Esophagus squamous epithelium (tissue), 5 donors: ENCODE measurements around the gene HDHD5. TPM values are rescaled to one million over a fixed set of nuclear protein-coding genes. Genes with fewer than 3 reads are reported as not detected.

Source experiments
- DNase-seq: peaks from one replicate; lab custom pipeline; 2025; lab: John Stamatoyannopoulos, UW
- H3K27ac ChIP-seq, 4 donors: fragments of 200-600 bp; sonication (generic); one replicate each; pipeline ENCODE4 v1.5.1; 2016 to 2019; ENCODE audit warnings: mild to moderate bottlenecking in 1 of 4
- H3K27me3 ChIP-seq, 4 donors: fragments of 200-600 bp; sonication (generic); 1 replicate in 3 of 4; 2 replicates in 1 of 4; pipeline versions ENCODE4 v1.5.1 to v1.6.0; 2017 to 2021; ENCODE audit warnings: antibody characterized with exemption in 1 of 4
- H3K36me3 ChIP-seq, 3 donors: fragments of 200-600 bp; sonication (generic); one replicate each; pipeline ENCODE4 v1.5.1; 2016 to 2019
- H3K4me1 ChIP-seq, 3 donors: fragments of 200-600 bp; sonication (generic); one replicate each; pipeline ENCODE4 v1.5.1; 2017 to 2019
- H3K4me3 ChIP-seq, 4 donors: fragments of 200-600 bp; sonication (generic); 1 replicate in 3 of 4; 2 replicates in 1 of 4; pipeline ENCODE4 v1.5.1; 2016 to 2019; ENCODE audit warnings: mild to moderate bottlenecking in 2 of 4, moderate library complexity in 1 of 4
- H3K9me3 ChIP-seq, 3 donors: fragments of 200-600 bp; sonication (generic); one replicate each; pipeline ENCODE4 v1.5.1; 2016 to 2019
- POLR2A ChIP-seq, 4 donors: fragments of 450-650 bp; IDR thresholded peaks; one replicate each; pipeline ENCODE4 v1.6.1; 2017; ENCODE audit warnings: antibody characterized with exemption in 4 of 4, mild to moderate bottlenecking in 4 of 4, moderate library complexity in 3 of 4
- intact Hi-C: fragments of 100-400 bp; cut with DNase I; formaldehyde crosslinking; loops from one replicate; pipeline ENCODE4 v1.15.0; 2022
- total RNA-seq, 4 donors: library from RNA; depleted of rRNA; stranded (reverse); fragments of >200 nt; gene quantifications; one replicate each; pipeline ENCODE4 v1.1.0, GENCODE V29; 2016
- TF ChIP-seq, protein P1 (sequence below), 6 experiments: fragments of 450-650 bp in 4 of 6; fragments of 200-600 bp in 2 of 6; sonication (generic) in 2 of 6; IDR thresholded peaks; one replicate each; pipeline ENCODE4 v1.5.1; 2016 to 2019; ENCODE audit warnings: antibody characterized with exemption in 6 of 6, mild to moderate bottlenecking in 4 of 6, moderate library complexity in 4 of 6
- donor health status: DM: yes; HTN: yes; CAD: no.

Gene HDHD5
- total RNA-seq, 4 donors from 2014 or later, result 23.2 to 40.4 (median 36.2) TPM

DNA sequence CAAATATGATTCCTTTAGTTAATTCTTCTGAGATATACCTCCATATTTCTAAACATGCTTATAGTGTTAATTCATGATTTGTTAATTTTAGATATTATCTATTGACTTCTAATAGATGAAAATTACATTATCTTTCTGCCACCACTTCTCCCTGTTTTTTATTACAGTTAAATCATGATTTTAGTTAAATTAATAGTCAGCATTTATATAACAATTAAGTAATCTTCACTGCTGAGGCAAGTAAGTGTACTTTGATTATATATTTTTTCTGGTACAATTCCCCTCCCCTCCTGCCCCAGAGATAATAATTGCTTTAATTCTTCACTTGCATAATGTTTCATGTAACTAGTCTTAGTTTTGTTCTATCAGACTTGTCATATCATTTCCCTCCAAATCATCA, 68.5 kb downstream of the HDHD5 start:
- peaks cover 0 to 24% (median 16%) of the 10 kb centered on the region in 3 donors for H3K4me1 ChIP-seq

More for the DNA sequence above, 68.5 kb downstream of the HDHD5 start:
- Histone ChIP-seq H3K4me3 (no peak overlapping the region), H3K27ac (no peak overlapping the region), H3K27me3 (no peaks in the 10 kb centered on the region), H3K9me3 (no peaks in the 10 kb centered on the region), H3K36me3 (peaks cover 0 to 5% (median 0%) of the 10 kb centered on the region in 3 donors)
- intact Hi-C loops, result no loop called here
- TF ChIP-seq, protein P1, sequence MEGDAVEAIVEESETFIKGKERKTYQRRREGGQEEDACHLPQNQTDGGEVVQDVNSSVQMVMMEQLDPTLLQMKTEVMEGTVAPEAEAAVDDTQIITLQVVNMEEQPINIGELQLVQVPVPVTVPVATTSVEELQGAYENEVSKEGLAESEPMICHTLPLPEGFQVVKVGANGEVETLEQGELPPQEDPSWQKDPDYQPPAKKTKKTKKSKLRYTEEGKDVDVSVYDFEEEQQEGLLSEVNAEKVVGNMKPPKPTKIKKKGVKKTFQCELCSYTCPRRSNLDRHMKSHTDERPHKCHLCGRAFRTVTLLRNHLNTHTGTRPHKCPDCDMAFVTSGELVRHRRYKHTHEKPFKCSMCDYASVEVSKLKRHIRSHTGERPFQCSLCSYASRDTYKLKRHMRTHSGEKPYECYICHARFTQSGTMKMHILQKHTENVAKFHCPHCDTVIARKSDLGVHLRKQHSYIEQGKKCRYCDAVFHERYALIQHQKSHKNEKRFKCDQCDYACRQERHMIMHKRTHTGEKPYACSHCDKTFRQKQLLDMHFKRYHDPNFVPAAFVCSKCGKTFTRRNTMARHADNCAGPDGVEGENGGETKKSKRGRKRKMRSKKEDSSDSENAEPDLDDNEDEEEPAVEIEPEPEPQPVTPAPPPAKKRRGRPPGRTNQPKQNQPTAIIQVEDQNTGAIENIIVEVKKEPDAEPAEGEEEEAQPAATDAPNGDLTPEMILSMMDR (IDR thresholded peaks at IDR 0.05), result no peak
- no peak for TF ChIP-seq POLR2A (IDR thresholded peaks at IDR 0.05)
- no peak for DNase-seq

Other genes with a start within 250 kb of the HDHD5 start
- gene GAB4, start 151.1 kb downstream of the HDHD5 start, total RNA-seq, result not detected
- gene IL17RA, start 74.3 kb downstream of the HDHD5 start, total RNA-seq, result 10 to 100 TPM in 1 of 4 donors, 1 to 10 TPM in 3; 8.6 to 14.7 (median 9.1) TPM
- gene TMEM121B, start 37.9 kb downstream of the HDHD5 start, total RNA-seq, result under 1 TPM; 0.12 to 0.57 (median 0.20) TPM
- 10 to 100 TPM in 1 of 4 donors, 1 to 10 TPM in 3; 1.3 to 11.1 (median 5.3) TPM for gene ADA2, start 60.2 kb upstream of the HDHD5 start, total RNA-seq
- under 1 TPM; 0.13 to 0.57 (median 0.26) TPM for gene CECR2, start 210.2 kb upstream of the HDHD5 start, total RNA-seq